HCT116 (cell line): ENCODE data around the gene TARS3. TPM values are rescaled to one million over a fixed set of nuclear protein-coding genes. Genes with fewer than 3 reads are reported as not detected.

Experiments
- ATAC-seq: fragments of 200-7000 bp; cut with Tn5 transposase; 2 replicates; pipeline ENCODE4 v1.9.1; 2020; ENCODE audit warnings: mild to moderate bottlenecking, moderate library complexity
- BruUV-seq: library from RNA; stranded (reverse); fragments of 400-500 nt; replicated peaks from 2 replicates; lab custom pipeline; 2021; lab: Mats Ljungman, UMichigan
- CTCF ChIA-PET: fragments of 300-600 bp; sonication (Branson Sonifier 250); formaldehyde crosslinking; loops from one replicate; lab custom pipeline; 2021; ENCODE audit warnings: antibody characterized with exemption; lab: Charles Lee
- POLR2A ChIA-PET: fragments of 300-600, 350-600 bp; sonication (Branson Sonifier 250); formaldehyde crosslinking; loops from one replicate; lab custom pipeline; 2021; ENCODE audit warnings: antibody characterized with exemption; lab: Charles Lee
- RAD21 ChIA-PET, 2 experiments: fragments of 300-600 bp; sonication (Branson Sonifier 250); formaldehyde crosslinking; loops; one replicate each; lab custom pipeline; 2023; ENCODE audit warnings: low total read pairs in 2 of 2; ENCODE audit not compliant: uncharacterized antibody in 2 of 2, unreplicated experiment in 2 of 2, low non-redundant PET in 1 of 2; lab: Charles Lee
- DNase-seq: peaks from one replicate; pipeline ENCODE4 v3.0.0-alpha.2; 2010; ENCODE audit warnings: low read depth, low spot score
- H2AFZ ChIP-seq: fragments of 200-600 bp; shearing (Covaris generic), sonication (generic); 2 replicates; pipeline ENCODE4 v1.6.1; 2017; ENCODE audit warnings: low read depth, mixed run types, mixed read lengths, antibody characterized with exemption, low read length; ENCODE audit not compliant: poor library complexity, severe bottlenecking
- H3K27ac ChIP-seq: 2 replicates; pipeline ENCODE4 v1.5.1; 2012; ENCODE audit warnings: low read depth, low read length
- H3K27me3 ChIP-seq: fragments of 200-600 bp; sonication (generic); 2 replicates; pipeline ENCODE4 v1.6.1; 2016; ENCODE audit warnings: mixed run types, low read length, mixed read lengths; ENCODE audit not compliant: insufficient read depth
- H3K36me3 ChIP-seq, 2 experiments: fragments of 200-500 bp in 1 of 2; fragments of 200-600 bp in 1 of 2; sonication (Bioruptor generic) in 1 of 2; sonication (generic) in 1 of 2; 2 replicates each; pipeline versions ENCODE4 v1.5.1 to v1.6.1; 2014 to 2016; ENCODE audit warnings: low read length in 2 of 2, inconsistent platforms in 1 of 2, mixed read lengths in 1 of 2, mixed run types in 1 of 2; ENCODE audit not compliant: insufficient read depth in 2 of 2, control insufficient read depth in 1 of 2
- H3K4me1 ChIP-seq, 2 experiments: fragments of 200-600 bp in 1 of 2; sonication (generic) in 1 of 2; 2 replicates each; pipeline versions ENCODE4 v1.5.1 to v1.6.1; 2012 to 2017; ENCODE audit warnings: low read length in 2 of 2, inconsistent platforms in 1 of 2, mild to moderate bottlenecking in 1 of 2, mixed read lengths in 1 of 2, mixed run types in 1 of 2, moderate library complexity in 1 of 2; ENCODE audit not compliant: insufficient read depth in 2 of 2, control insufficient read depth in 1 of 2
- H3K4me2 ChIP-seq: fragments of 200-600 bp; sonication (generic); 2 replicates; pipeline ENCODE4 v1.6.1; 2017; ENCODE audit warnings: mixed run types, low read length, mixed read lengths
- H3K4me3 ChIP-seq, 2 experiments: fragments of 200-600 bp in 1 of 2; sonication (generic) in 1 of 2; replicated peaks in 1 of 2; 2 replicates each; pipeline ENCODE4 v1.5.1; 2011 to 2016; ENCODE audit warnings: low read length in 2 of 2, control low read depth in 1 of 2, low read depth in 1 of 2, mild to moderate bottlenecking in 1 of 2, mixed read lengths in 1 of 2, mixed run types in 1 of 2
- H3K79me2 ChIP-seq: fragments of 200-600 bp; sonication (generic); 2 replicates; pipeline ENCODE4 v1.6.1; 2017; ENCODE audit warnings: mild to moderate bottlenecking, mixed run types, low read length, moderate library complexity, mixed read lengths; ENCODE audit not compliant: insufficient read depth
- H3K9ac ChIP-seq: fragments of 200-600 bp; sonication (generic); 2 replicates; pipeline ENCODE4 v1.6.1; 2016; ENCODE audit warnings: low read length, mixed read lengths
- H3K9me2 ChIP-seq: fragments of 200-600 bp; sonication (generic), shearing (Covaris generic); 2 replicates; pipeline ENCODE4 v1.6.1; 2017; ENCODE audit warnings: mixed run types, mild to moderate bottlenecking, moderate library complexity; ENCODE audit not compliant: insufficient read depth
- H3K9me3 ChIP-seq, 2 experiments: fragments of 200-500 bp in 1 of 2; fragments of 200-600 bp in 1 of 2; sonication (Bioruptor generic) in 1 of 2; sonication (generic) in 1 of 2; 2 replicates each; pipeline ENCODE4 v1.6.1; 2014 to 2017; ENCODE audit warnings: low read length in 2 of 2, mixed read lengths in 2 of 2, inconsistent platforms in 1 of 2, low read depth in 1 of 2, mild to moderate bottlenecking in 1 of 2, mixed run types in 1 of 2, moderate library complexity in 1 of 2; ENCODE audit not compliant: control insufficient read depth in 1 of 2, insufficient read depth in 1 of 2
- H4K20me1 ChIP-seq: fragments of 200-600 bp; sonication (generic), shearing (Covaris generic); 2 replicates; pipeline ENCODE4 v1.6.1; 2017; ENCODE audit warnings: mixed run types, mild to moderate bottlenecking, moderate library complexity; ENCODE audit not compliant: insufficient read depth
- CEBPB ChIP-seq: IDR thresholded peaks from 2 replicates; pipeline ENCODE4 v1.6.1; 2012; ENCODE audit warnings: low read depth
- EGR1 ChIP-seq: IDR thresholded peaks from 2 replicates; pipeline ENCODE4 v1.6.1; 2012; ENCODE audit warnings: low read depth
- ELF1 ChIP-seq: IDR thresholded peaks from 2 replicates; pipeline ENCODE4 v1.6.1; 2012; ENCODE audit warnings: low read depth, borderline replicate concordance
- EZH2 ChIP-seq: fragments of 200-600 bp; sonication (generic); IDR thresholded peaks from 2 replicates; pipeline ENCODE4 v1.6.1; 2017; ENCODE audit warnings: antibody characterized with exemption, mixed run types
- EZH2phosphoT487 ChIP-seq: fragments of 200-600 bp; IDR thresholded peaks from 2 replicates; pipeline ENCODE4 v1.6.1; 2018; ENCODE audit warnings: antibody characterized with exemption, borderline replicate concordance
- FOSL1 ChIP-seq: IDR thresholded peaks from 2 replicates; pipeline ENCODE4 v1.6.1; 2012; ENCODE audit warnings: low read depth
- POLR2A ChIP-seq: IDR thresholded peaks from 2 replicates; pipeline ENCODE4 v1.7.0; 2011; ENCODE audit warnings: borderline replicate concordance; ENCODE audit not compliant: insufficient read depth, insufficient read length; ENCODE audit errors: extremely low read depth
- TCF7L2 ChIP-seq: IDR thresholded peaks from 2 replicates; pipeline ENCODE4 v1.7.0; 2011; ENCODE audit warnings: borderline replicate concordance, inconsistent platforms; ENCODE audit not compliant: insufficient read depth, insufficient read length; ENCODE audit errors: extremely low read depth
- YY1 ChIP-seq: IDR thresholded peaks from 2 replicates; pipeline ENCODE4 v1.6.1; 2011; ENCODE audit warnings: low read length, low read depth, moderate library complexity, mild to moderate bottlenecking; ENCODE audit not compliant: insufficient replicate concordance; ENCODE audit errors: extremely low read depth
- ZNF274 ChIP-seq: fragments of 200-500 bp; sonication (Bioruptor generic); IDR thresholded peaks from 2 replicates; pipeline ENCODE4 v1.6.1; 2014; ENCODE audit warnings: mild to moderate bottlenecking, low read depth, low read length, inconsistent platforms
- intact Hi-C: fragments of 100-400 bp; cut with micrococcal nuclease; formaldehyde crosslinking; loops from 2 replicates; pipeline ENCODE4 v1.10.0; 2022
- total RNA-seq: library from RNA; stranded (reverse); gene quantifications from one replicate; pipeline ENCODE4 v1.2.1, GENCODE V29; 2021; ENCODE audit not compliant: unreplicated experiment
- TF ChIP-seq, protein P1 (sequence below), 3 experiments: fragments of 200-600 bp in 1 of 3; sonication (generic) in 1 of 3; IDR thresholded peaks in 2 of 3; conservative IDR thresholded peaks in 1 of 3; 2 replicates each; pipeline ENCODE4 v1.5.1; 2012 to 2017; ENCODE audit warnings: low read depth in 2 of 3, low read length in 2 of 3, antibody characterized with exemption in 1 of 3, borderline replicate concordance in 1 of 3, control low read depth in 1 of 3, mild to moderate bottlenecking in 1 of 3, mixed read lengths in 1 of 3, mixed run types in 1 of 3, moderate library complexity in 1 of 3; ENCODE audit not compliant: insufficient read depth in 1 of 3

TARS3 gene
- total RNA-seq, 1 experiment from 2014 or later: 11.1 TPM

GRCh38 chr15:101618851-101619614 lies 105.2 kb downstream of the TARS3 start:
- H4K20me1 ChIP-seq: no peaks in the 10 kb centered on the region
- CTCF ChIA-PET: no interaction called here
- BruUV-seq: no TSS peak
- no peaks in the 10 kb centered on the region for H3K36me3 ChIP-seq
- H3K4me3 ChIP-seq: no peak overlapping the region
- H3K79me2 ChIP-seq: no peaks in the 10 kb centered on the region
- TF ChIP-seq FOSL1: no peak
- no peak for TF ChIP-seq EZH2phosphoT487
- TF ChIP-seq ELF1: no peak
- TF ChIP-seq ZNF274: no peak
- no peak for TF ChIP-seq CEBPB
- TF ChIP-seq EGR1: no peak
- TF ChIP-seq POLR2A: no peak
- no peak for TF ChIP-seq YY1
- TF ChIP-seq TCF7L2: no peak
- TF ChIP-seq EZH2: no peak
- TF ChIP-seq, protein P1, sequence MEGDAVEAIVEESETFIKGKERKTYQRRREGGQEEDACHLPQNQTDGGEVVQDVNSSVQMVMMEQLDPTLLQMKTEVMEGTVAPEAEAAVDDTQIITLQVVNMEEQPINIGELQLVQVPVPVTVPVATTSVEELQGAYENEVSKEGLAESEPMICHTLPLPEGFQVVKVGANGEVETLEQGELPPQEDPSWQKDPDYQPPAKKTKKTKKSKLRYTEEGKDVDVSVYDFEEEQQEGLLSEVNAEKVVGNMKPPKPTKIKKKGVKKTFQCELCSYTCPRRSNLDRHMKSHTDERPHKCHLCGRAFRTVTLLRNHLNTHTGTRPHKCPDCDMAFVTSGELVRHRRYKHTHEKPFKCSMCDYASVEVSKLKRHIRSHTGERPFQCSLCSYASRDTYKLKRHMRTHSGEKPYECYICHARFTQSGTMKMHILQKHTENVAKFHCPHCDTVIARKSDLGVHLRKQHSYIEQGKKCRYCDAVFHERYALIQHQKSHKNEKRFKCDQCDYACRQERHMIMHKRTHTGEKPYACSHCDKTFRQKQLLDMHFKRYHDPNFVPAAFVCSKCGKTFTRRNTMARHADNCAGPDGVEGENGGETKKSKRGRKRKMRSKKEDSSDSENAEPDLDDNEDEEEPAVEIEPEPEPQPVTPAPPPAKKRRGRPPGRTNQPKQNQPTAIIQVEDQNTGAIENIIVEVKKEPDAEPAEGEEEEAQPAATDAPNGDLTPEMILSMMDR (IDR thresholded peaks at IDR 0.05 in 2 of 3, conservative IDR thresholded peaks at IDR 0.05 in 1 of 3; ENCODE audit: borderline replicate concordance in 1 of 3, insufficient read depth in 1 of 3, low read depth in 2 of 3, low read length in 2 of 3): no peak
- TF ChIP-seq, all 23 proteins: peak for 0
- ATAC-seq (no peak), DNase-seq (no peak)
- Histone ChIP-seq H3K9ac (no peak overlapping the region), H3K27ac (no peak overlapping the region), H3K4me1 (peaks cover 13 to 20% of the 10 kb centered on the region in 2 experiments), H2AFZ (no peak overlapping the region), H3K27me3 (no peaks in the 10 kb centered on the region), H3K4me2 (no peak overlapping the region), H3K9me3 (no peaks in the 10 kb centered on the region), H3K9me2 (no peaks in the 10 kb centered on the region)
- POLR2A ChIA-PET: no interaction called here
- intact Hi-C loops: no loop called here
- RAD21 ChIA-PET: no interaction called here
